HG03460 (cell line): ENCODE results near the gene ASPN.

ENCODE experiments used
- ATAC-seq: cut with Tn5 transposase; IDR thresholded peaks from one replicate; pipeline ENCODE4 v1.9.1; 2021; ENCODE audit not compliant: unreplicated experiment

ASPN gene

DNA sequence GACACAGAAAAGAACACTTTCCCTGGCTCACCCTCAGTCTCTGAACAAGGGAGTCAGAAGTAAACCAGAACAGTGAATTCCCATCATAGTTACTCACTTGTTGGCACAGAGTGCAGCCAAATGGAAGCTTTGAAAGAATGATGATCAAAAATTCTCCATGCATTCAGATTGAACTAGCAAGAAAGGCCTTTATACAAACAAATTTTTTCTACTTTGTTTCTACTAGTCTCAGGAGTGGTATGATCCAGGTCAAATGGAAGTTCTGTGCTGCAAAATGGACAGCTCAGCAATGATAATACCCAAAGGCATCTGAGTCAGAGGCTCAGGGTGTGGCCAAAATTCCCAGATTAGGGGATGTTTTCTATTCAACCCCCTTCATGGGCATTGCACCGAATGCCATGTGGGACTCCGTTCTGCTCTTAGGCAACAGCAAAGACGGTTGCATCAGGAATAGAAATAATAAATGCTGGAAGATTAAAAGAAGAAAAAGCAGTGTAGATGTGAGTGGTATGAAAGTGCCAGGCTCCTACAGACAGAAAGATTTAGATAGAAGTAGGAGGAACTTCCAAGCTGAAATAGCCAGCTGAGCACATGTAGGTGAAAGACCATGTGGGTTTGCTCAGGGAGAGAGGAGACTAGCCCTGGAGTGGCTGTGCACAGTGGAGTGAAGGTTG, 24.0 kb upstream of the ASPN start:
- no peak for ATAC-seq

GRCh38 chr9:92504881-92505280, 22.6 kb upstream of the ASPN start:
- ATAC-seq = no peak

- no peak for ATAC-seq
Observed at GRCh38 chr9:92503156-92503555, 20.9 kb upstream of the ASPN start.

DNA sequence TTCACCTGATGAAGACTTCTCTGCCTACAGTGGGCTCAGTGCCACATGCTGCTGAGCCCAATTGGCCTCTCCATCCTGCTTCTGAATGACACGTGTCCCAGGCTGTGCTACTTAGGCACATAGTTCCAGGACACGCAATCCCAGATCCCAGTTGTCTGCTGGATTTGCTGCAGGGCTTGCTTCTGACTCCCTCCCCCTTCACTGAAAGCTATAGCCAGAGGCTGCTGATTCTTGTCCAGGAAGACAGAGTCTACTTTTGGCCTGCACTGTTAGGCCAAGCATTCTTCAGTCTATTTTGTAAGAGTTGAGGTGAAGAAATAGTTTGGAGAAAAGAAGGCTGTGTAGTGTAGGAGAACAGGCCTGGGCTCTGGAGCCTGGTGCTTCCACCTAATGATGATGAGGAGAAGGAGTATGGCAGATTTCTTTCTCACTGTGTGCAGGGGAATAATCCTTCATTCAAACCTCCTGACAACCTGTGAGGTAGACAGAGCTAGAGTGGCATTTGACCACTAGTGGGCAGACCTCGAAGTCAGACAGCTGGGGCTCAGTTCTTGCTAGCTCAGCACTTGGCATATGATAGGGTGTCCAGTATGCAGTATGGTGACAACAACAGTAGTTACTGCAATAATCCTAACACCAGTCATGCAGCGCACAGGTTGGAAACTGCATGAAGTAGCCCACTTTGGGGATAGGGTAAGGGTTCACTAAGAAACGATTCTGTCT, 19.5 kb upstream of the ASPN start:
- ATAC-seq = no peak

- no peak for ATAC-seq
Observed at GRCh38 chr9:92500725-92501124, 18.4 kb upstream of the ASPN start.

- ATAC-seq = no peak
Observed at GRCh38 chr9:92499701-92500100, 17.4 kb upstream of the ASPN start.

GRCh38 chr9:92496396-92497176, 14.3 kb upstream of the ASPN start:
- ATAC-seq = no peak

DNA sequence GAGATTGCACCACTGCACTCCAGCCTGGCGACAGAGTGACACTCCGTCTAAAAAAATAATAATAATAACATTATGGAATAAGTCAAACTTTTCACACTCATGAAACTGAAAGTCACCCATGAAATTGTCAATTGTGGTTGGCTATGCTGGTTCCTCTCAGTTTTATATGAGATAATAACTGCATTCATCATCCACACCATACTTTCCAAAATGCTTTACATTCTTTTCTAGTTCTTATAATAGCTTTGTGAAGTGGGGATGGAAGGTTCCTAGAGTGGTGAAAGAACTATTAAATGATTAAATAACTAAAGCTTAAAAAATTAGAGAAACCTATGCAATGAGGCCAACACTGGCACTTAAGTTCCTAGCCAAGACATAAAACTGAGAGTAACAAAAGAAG, 12.6 kb upstream of the ASPN start:
- no peak for ATAC-seq

DNA sequence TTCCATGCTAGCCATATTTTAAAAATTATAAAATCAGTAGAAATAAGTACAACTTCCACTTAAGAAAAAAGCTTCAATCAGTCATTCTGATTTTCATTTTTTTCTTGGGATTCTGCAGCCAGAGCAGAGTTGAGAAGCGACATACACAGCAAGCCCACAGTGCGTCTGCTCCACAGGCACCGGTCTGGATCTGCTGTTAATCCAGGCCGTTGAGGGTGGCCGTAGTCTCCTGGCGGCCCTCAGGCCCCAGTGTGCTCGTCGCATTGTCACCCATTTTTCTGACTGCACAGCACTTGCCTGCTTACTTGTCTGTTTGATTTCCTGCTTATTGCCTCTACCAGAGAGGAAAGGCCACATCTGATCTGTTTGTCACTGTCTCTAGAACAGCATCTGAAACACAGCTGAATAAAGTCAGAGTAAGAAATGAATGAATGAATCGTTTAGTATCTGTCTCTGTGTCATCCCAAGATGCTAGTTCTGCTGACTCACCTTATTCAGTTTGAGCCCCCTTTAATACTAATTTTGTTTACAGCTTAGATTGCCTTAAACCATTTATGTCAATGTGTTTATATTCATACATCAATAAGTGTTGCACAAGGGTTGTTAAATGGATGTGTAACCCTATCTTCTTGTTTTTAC, 11.6 kb upstream of the ASPN start:
- no peak for ATAC-seq

GRCh38 chr9:92492781-92493401, 10.6 kb upstream of the ASPN start:
- no peak for ATAC-seq

- no peak for ATAC-seq
Observed at GRCh38 chr9:92488681-92489550, 6.6 kb upstream of the ASPN start.

- ATAC-seq = no peak
Observed at GRCh38 chr9:92486371-92486770, 4.1 kb upstream of the ASPN start.

GRCh38 chr9:92484563-92484962, 2.3 kb upstream of the ASPN start:
- ATAC-seq = no peak

- no peak for ATAC-seq
Observed at GRCh38 chr9:92483627-92484545, 1.6 kb upstream of the ASPN start.

GRCh38 chr9:92482805-92483204, 499 bp upstream of the ASPN start:
- no peak for ATAC-seq

GRCh38 chr9:92480986-92481633, 1.2 kb downstream of the ASPN start:
- ATAC-seq = peak; percentile 56

DNA sequence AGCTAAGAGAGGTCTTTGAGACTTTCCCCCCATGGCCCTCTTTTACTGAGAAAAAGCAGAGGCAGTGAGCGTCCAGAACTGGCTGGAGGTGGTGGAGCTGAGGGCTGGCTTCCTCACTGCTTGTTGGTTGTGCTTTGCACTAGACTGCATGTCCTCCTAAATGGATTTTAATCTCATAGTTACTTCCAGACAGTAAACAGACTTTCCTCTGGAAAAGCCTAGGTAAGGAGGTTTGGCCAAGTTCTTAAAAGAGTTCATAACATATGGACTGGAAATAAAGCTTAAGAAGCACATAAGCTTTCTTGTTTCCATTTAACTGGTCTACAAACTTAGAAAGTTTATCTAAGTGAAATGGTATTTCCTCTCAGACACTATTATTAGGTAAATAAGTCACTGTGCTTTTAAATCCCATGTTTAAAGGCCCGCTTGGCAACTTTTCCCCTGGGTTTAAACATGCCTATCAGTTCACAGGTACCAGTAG, 2.0 kb downstream of the ASPN start:
- ATAC-seq = no peak

- no peak for ATAC-seq
Observed at GRCh38 chr9:92479346-92479745, 3.0 kb downstream of the ASPN start.
